HCT116 (cell line): Measurements from ENCODE around the gene NFKBIZ. TPM values are rescaled to one million over a fixed set of nuclear protein-coding genes. Genes with fewer than 3 reads are reported as not detected.

Source experiments
- ATAC-seq: fragments of 200-7000 bp; cut with Tn5 transposase; 2 replicates; pipeline ENCODE4 v1.9.1; 2020; ENCODE audit warnings: mild to moderate bottlenecking, moderate library complexity
- BruUV-seq: library from RNA; stranded (reverse); fragments of 400-500 nt; replicated peaks from 2 replicates; lab custom pipeline; 2021; lab: Mats Ljungman, UMichigan
- CTCF ChIA-PET: fragments of 300-600 bp; sonication (Branson Sonifier 250); formaldehyde crosslinking; loops from one replicate; lab custom pipeline; 2021; ENCODE audit warnings: antibody characterized with exemption; lab: Charles Lee
- POLR2A ChIA-PET: fragments of 300-600, 350-600 bp; sonication (Branson Sonifier 250); formaldehyde crosslinking; loops from one replicate; lab custom pipeline; 2021; ENCODE audit warnings: antibody characterized with exemption; lab: Charles Lee
- RAD21 ChIA-PET, 2 experiments: fragments of 300-600 bp; sonication (Branson Sonifier 250); formaldehyde crosslinking; loops; one replicate each; lab custom pipeline; 2023; ENCODE audit warnings: low total read pairs in 2 of 2; ENCODE audit not compliant: uncharacterized antibody in 2 of 2, unreplicated experiment in 2 of 2, low non-redundant PET in 1 of 2; lab: Charles Lee
- DNase-seq: peaks from one replicate; pipeline ENCODE4 v3.0.0-alpha.2; 2010; ENCODE audit warnings: low read depth, low spot score
- H2AFZ ChIP-seq: fragments of 200-600 bp; shearing (Covaris generic), sonication (generic); 2 replicates; pipeline ENCODE4 v1.6.1; 2017; ENCODE audit warnings: low read depth, mixed run types, mixed read lengths, antibody characterized with exemption, low read length; ENCODE audit not compliant: poor library complexity, severe bottlenecking
- H3K27ac ChIP-seq: 2 replicates; pipeline ENCODE4 v1.5.1; 2012; ENCODE audit warnings: low read depth, low read length
- H3K27me3 ChIP-seq: fragments of 200-600 bp; sonication (generic); 2 replicates; pipeline ENCODE4 v1.6.1; 2016; ENCODE audit warnings: mixed run types, low read length, mixed read lengths; ENCODE audit not compliant: insufficient read depth
- H3K36me3 ChIP-seq, 2 experiments: fragments of 200-500 bp in 1 of 2; fragments of 200-600 bp in 1 of 2; sonication (Bioruptor generic) in 1 of 2; sonication (generic) in 1 of 2; 2 replicates each; pipeline versions ENCODE4 v1.5.1 to v1.6.1; 2014 to 2016; ENCODE audit warnings: low read length in 2 of 2, inconsistent platforms in 1 of 2, mixed read lengths in 1 of 2, mixed run types in 1 of 2; ENCODE audit not compliant: insufficient read depth in 2 of 2, control insufficient read depth in 1 of 2
- H3K4me1 ChIP-seq, 2 experiments: fragments of 200-600 bp in 1 of 2; sonication (generic) in 1 of 2; 2 replicates each; pipeline versions ENCODE4 v1.5.1 to v1.6.1; 2012 to 2017; ENCODE audit warnings: low read length in 2 of 2, inconsistent platforms in 1 of 2, mild to moderate bottlenecking in 1 of 2, mixed read lengths in 1 of 2, mixed run types in 1 of 2, moderate library complexity in 1 of 2; ENCODE audit not compliant: insufficient read depth in 2 of 2, control insufficient read depth in 1 of 2
- H3K4me2 ChIP-seq: fragments of 200-600 bp; sonication (generic); 2 replicates; pipeline ENCODE4 v1.6.1; 2017; ENCODE audit warnings: mixed run types, low read length, mixed read lengths
- H3K4me3 ChIP-seq, 2 experiments: fragments of 200-600 bp in 1 of 2; sonication (generic) in 1 of 2; replicated peaks in 1 of 2; 2 replicates each; pipeline ENCODE4 v1.5.1; 2011 to 2016; ENCODE audit warnings: low read length in 2 of 2, control low read depth in 1 of 2, low read depth in 1 of 2, mild to moderate bottlenecking in 1 of 2, mixed read lengths in 1 of 2, mixed run types in 1 of 2
- H3K79me2 ChIP-seq: fragments of 200-600 bp; sonication (generic); 2 replicates; pipeline ENCODE4 v1.6.1; 2017; ENCODE audit warnings: mild to moderate bottlenecking, mixed run types, low read length, moderate library complexity, mixed read lengths; ENCODE audit not compliant: insufficient read depth
- H3K9ac ChIP-seq: fragments of 200-600 bp; sonication (generic); 2 replicates; pipeline ENCODE4 v1.6.1; 2016; ENCODE audit warnings: low read length, mixed read lengths
- H3K9me2 ChIP-seq: fragments of 200-600 bp; sonication (generic), shearing (Covaris generic); 2 replicates; pipeline ENCODE4 v1.6.1; 2017; ENCODE audit warnings: mixed run types, mild to moderate bottlenecking, moderate library complexity; ENCODE audit not compliant: insufficient read depth
- H3K9me3 ChIP-seq, 2 experiments: fragments of 200-500 bp in 1 of 2; fragments of 200-600 bp in 1 of 2; sonication (Bioruptor generic) in 1 of 2; sonication (generic) in 1 of 2; 2 replicates each; pipeline ENCODE4 v1.6.1; 2014 to 2017; ENCODE audit warnings: low read length in 2 of 2, mixed read lengths in 2 of 2, inconsistent platforms in 1 of 2, low read depth in 1 of 2, mild to moderate bottlenecking in 1 of 2, mixed run types in 1 of 2, moderate library complexity in 1 of 2; ENCODE audit not compliant: control insufficient read depth in 1 of 2, insufficient read depth in 1 of 2
- H4K20me1 ChIP-seq: fragments of 200-600 bp; sonication (generic), shearing (Covaris generic); 2 replicates; pipeline ENCODE4 v1.6.1; 2017; ENCODE audit warnings: mixed run types, mild to moderate bottlenecking, moderate library complexity; ENCODE audit not compliant: insufficient read depth
- CBX3 ChIP-seq: IDR thresholded peaks from 2 replicates; pipeline ENCODE4 v1.6.1; 2012; ENCODE audit warnings: low read depth
- CTCF ChIP-seq, 3 experiments: fragments of 200-600 bp in 1 of 3; sonication (generic) in 1 of 3; IDR thresholded peaks in 2 of 3; conservative IDR thresholded peaks in 1 of 3; 2 replicates each; pipeline ENCODE4 v1.5.1; 2012 to 2017; ENCODE audit warnings: low read depth in 2 of 3, low read length in 2 of 3, antibody characterized with exemption in 1 of 3, borderline replicate concordance in 1 of 3, control low read depth in 1 of 3, mild to moderate bottlenecking in 1 of 3, mixed read lengths in 1 of 3, mixed run types in 1 of 3, moderate library complexity in 1 of 3; ENCODE audit not compliant: insufficient read depth in 1 of 3
- ELF1 ChIP-seq: IDR thresholded peaks from 2 replicates; pipeline ENCODE4 v1.6.1; 2012; ENCODE audit warnings: low read depth, borderline replicate concordance
- FOSL1 ChIP-seq: IDR thresholded peaks from 2 replicates; pipeline ENCODE4 v1.6.1; 2012; ENCODE audit warnings: low read depth
- SP1 ChIP-seq: IDR thresholded peaks from 2 replicates; pipeline ENCODE4 v1.6.1; 2012; ENCODE audit warnings: low read depth
- intact Hi-C: fragments of 100-400 bp; cut with micrococcal nuclease; formaldehyde crosslinking; loops from 2 replicates; pipeline ENCODE4 v1.10.0; 2022
- total RNA-seq: library from RNA; stranded (reverse); gene quantifications from one replicate; pipeline ENCODE4 v1.2.1, GENCODE V29; 2021; ENCODE audit not compliant: unreplicated experiment

The NFKBIZ gene
- total RNA-seq, 1 experiment from 2014 or later = 12.2 TPM

GRCh38 chr3:101835676-101836075 is 13.6 kb upstream of the NFKBIZ start (continued):
- TF ChIP-seq ELF1 (no peak), SP1 (no peak), FOSL1 (no peak), CTCF (IDR thresholded peaks at IDR 0.05 in 2 of 3, conservative IDR thresholded peaks at IDR 0.05 in 1 of 3; ENCODE audit: borderline replicate concordance in 1 of 3, insufficient read depth in 1 of 3, low read depth in 2 of 3, low read length in 2 of 3) (no peak), CBX3 (no peak)

- DNase-seq = no peak
- intact Hi-C loops = no loop called here
- no peak overlapping the region for H3K9ac ChIP-seq
- no peaks in the 10 kb centered on the region for H3K27me3 ChIP-seq
- ChIA-PET RAD21 (no interaction called here), POLR2A (interaction anchor here (2.4 kb wide), 1 partner anchor 13 kb away, joined by 13 read pairs; the partner anchor contains the start of gene NFKBIZ), CTCF (no interaction called here)
- no peaks in the 10 kb centered on the region for H3K79me2 ChIP-seq
- no peak overlapping the region for H3K27ac ChIP-seq
- H3K4me2 ChIP-seq = no peak overlapping the region
- H3K4me3 ChIP-seq = no peak overlapping the region
- no peaks in the 10 kb centered on the region for H3K9me3 ChIP-seq
- no peaks in the 10 kb centered on the region for H3K4me1 ChIP-seq
- H4K20me1 ChIP-seq = no peaks in the 10 kb centered on the region
- no peak for TF ChIP-seq CBX3
- no peak overlapping the region for H2AFZ ChIP-seq
- H3K36me3 ChIP-seq = no peaks in the 10 kb centered on the region
- no TSS peak for BruUV-seq
- H3K9me2 ChIP-seq = no peaks in the 10 kb centered on the region
- ATAC-seq = no peak
Observed at GRCh38 chr3:101836160-101836559, 13.2 kb upstream of the NFKBIZ start.
